B cell (primary cell): ENCODE measurements around the gene ACTR8. TPM values are rescaled to one million over a fixed set of nuclear protein-coding genes. Genes with fewer than 3 reads are reported as not detected.

Source experiments
- ATAC-seq: fragments of 200-7000 bp; cut with Tn5 transposase; one replicate; pipeline ENCODE4 v1.10.0; 2021; ENCODE audit warnings: low read depth, mild to moderate bottlenecking, moderate number of reproducible peaks, moderate library complexity
- CTCF ChIA-PET: fragments of 350-600 bp; sonication (Branson Sonifier 250); formaldehyde crosslinking; loops from one replicate; lab custom pipeline; 2021; ENCODE audit warnings: antibody characterized with exemption, inconsistent platforms; lab: Charles Lee
- POLR2A ChIA-PET: fragments of 350-600 bp; sonication (Branson Sonifier 250); formaldehyde crosslinking; loops from one replicate; lab custom pipeline; 2021; ENCODE audit warnings: antibody characterized with exemption; lab: Charles Lee
- DNase-seq: peaks from one replicate; pipeline ENCODE4 v3.0.0; 2013
- H2AFZ ChIP-seq: 2 replicates; pipeline ENCODE4 v1.6.1; 2012; ENCODE audit warnings: mild to moderate bottlenecking, low read depth, low read length; ENCODE audit not compliant: insufficient read depth, poor library complexity, severe bottlenecking
- H3K27ac ChIP-seq, 2 donors: 1 replicate in 1 of 2; 2 replicates in 1 of 2; pipeline ENCODE4 v1.5.1; 2012 to 2013; ENCODE audit warnings: low read length in 2 of 2, mild to moderate bottlenecking in 2 of 2, moderate library complexity in 1 of 2
- H3K27me3 ChIP-seq, 4 experiments: fragments of 200-600 bp in 1 of 4; sonication (generic) in 1 of 4; replicated peaks in 1 of 4; 1 replicate in 2 of 4; 2 replicates in 2 of 4; pipeline versions ENCODE4 v1.6.1 to v1.7.0; 2013 to 2016; ENCODE audit warnings: low read length in 3 of 4, mild to moderate bottlenecking in 2 of 4, mixed read lengths in 1 of 4, moderate library complexity in 1 of 4; ENCODE audit not compliant: insufficient read depth in 4 of 4, control insufficient read depth in 3 of 4; ENCODE audit errors: control extremely low read depth in 1 of 4
- H3K36me3 ChIP-seq, 2 experiments: replicated peaks in 1 of 2; 1 replicate in 1 of 2; 2 replicates in 1 of 2; pipeline versions ENCODE4 v1.6.1 to v1.7.1; 2013; ENCODE audit warnings: low read length in 1 of 2; ENCODE audit not compliant: insufficient read depth in 2 of 2, control insufficient read depth in 1 of 2; ENCODE audit errors: control extremely low read depth in 1 of 2, extremely low read depth in 1 of 2
- H3K4me1 ChIP-seq, 2 donors: fragments of 200-600 bp in 1 of 2; sonication (generic) in 1 of 2; 1 replicate in 1 of 2; 2 replicates in 1 of 2; pipeline versions ENCODE4 v1.5.1 to v1.6.1; 2013 to 2017; ENCODE audit warnings: low read length in 2 of 2; ENCODE audit not compliant: control insufficient read depth in 2 of 2, insufficient read depth in 2 of 2
- H3K4me2 ChIP-seq: replicated peaks from 2 replicates; pipeline ENCODE3; 2012; ENCODE audit warnings: mild to moderate bottlenecking, low read depth, low read length; ENCODE audit not compliant: poor library complexity, severe bottlenecking
- H3K4me3 ChIP-seq, 5 experiments: fragments of 200-600 bp in 1 of 5; sonication (generic) in 1 of 5; 1 replicate in 3 of 5; 2 replicates in 2 of 5; pipeline versions ENCODE4 v1.5.1 to v1.7.0; 2011 to 2016; ENCODE audit warnings: low read length in 4 of 5, mild to moderate bottlenecking in 4 of 5, low read depth in 2 of 5, control low read depth in 1 of 5, moderate library complexity in 1 of 5; ENCODE audit not compliant: insufficient read depth in 1 of 5; ENCODE audit errors: control extremely low read depth in 1 of 5, extremely low read depth in 1 of 5
- H3K79me2 ChIP-seq: fragments of 200-600 bp; sonication (generic); one replicate; pipeline ENCODE4 v1.6.0; 2016; ENCODE audit warnings: low read length; ENCODE audit not compliant: control insufficient read depth, insufficient read depth
- H3K9ac ChIP-seq: fragments of 200-600 bp; sonication (generic); 2 replicates; pipeline ENCODE4 v1.6.1; 2017; ENCODE audit warnings: mild to moderate bottlenecking, low read length, moderate library complexity
- H3K9me3 ChIP-seq, 3 donors: one replicate each; pipeline versions ENCODE4 v1.6.1 to v1.7.1; 2013; ENCODE audit warnings: low read length in 2 of 3; ENCODE audit not compliant: control insufficient read depth in 2 of 3, insufficient read depth in 1 of 3; ENCODE audit errors: control extremely low read depth in 1 of 3
- H4K20me1 ChIP-seq: 2 replicates; pipeline ENCODE4 v1.6.0; 2012; ENCODE audit warnings: mild to moderate bottlenecking, low read length; ENCODE audit not compliant: insufficient read depth, control insufficient read depth, poor library complexity, severe bottlenecking
- H3K27ac Mint-ChIP-seq: one replicate; pipeline ENCODE4 v1.8.0; 2021; ENCODE audit warnings: mixed read lengths
- H3K27me3 Mint-ChIP-seq: one replicate; pipeline ENCODE4 v1.8.0; 2021; ENCODE audit warnings: mixed read lengths
- H3K4me1 Mint-ChIP-seq: one replicate; pipeline ENCODE4 v1.8.0; 2021; ENCODE audit warnings: mixed read lengths
- H3K4me3 Mint-ChIP-seq: one replicate; pipeline ENCODE4 v1.8.0; 2021; ENCODE audit warnings: mixed read lengths
- H3K9me3 Mint-ChIP-seq: one replicate; pipeline ENCODE4 v1.8.0; 2022; ENCODE audit warnings: mixed read lengths; ENCODE audit not compliant: insufficient read depth
- CTCF ChIP-seq: fragments of 200-600 bp; IDR thresholded peaks from one replicate; pipeline ENCODE4 v1.8.0; 2022; ENCODE audit warnings: antibody characterized with exemption, mild to moderate bottlenecking
- EZH2 ChIP-seq: IDR thresholded peaks from 2 replicates; pipeline ENCODE4 v1.6.1; 2012; ENCODE audit warnings: borderline replicate concordance, low read depth, mild to moderate bottlenecking, moderate library complexity, low read length; ENCODE audit not compliant: insufficient read depth, poor library complexity, severe bottlenecking
- WGBS: methylation state at CpG from one replicate; pipeline ENCODE4 v1.1.5; 2013; ENCODE audit warnings: missing lambda C conversion rate; ENCODE audit not compliant: insufficient coverage; 5-methylcytosine and 5-hydroxymethylcytosine counted together
- intact Hi-C: fragments of 100-400 bp; cut with micrococcal nuclease; formaldehyde crosslinking; loops from one replicate; pipeline ENCODE4 v1.10.0; 2022
- polyA plus RNA-seq: library from polyadenylated mRNA; depleted of rRNA; stranded (reverse); fragments of >200 nt; gene quantifications from 2 replicates; pipeline ENCODE4 v1.2.3, GENCODE V29; 2012
- total RNA-seq, 2 donors: library from RNA; stranded (reverse); fragments of 120-200 nt in 1 of 2; gene quantifications; 1 replicate in 1 of 2; 2 replicates in 1 of 2; pipeline versions ENCODE4 v1.2.3 to v1.2.4, GENCODE V29; 2013 to 2022

The ACTR8 gene
- total and polyA plus RNA-seq, 2 donors (not counting 1 experiment from before 2014, with no cell fraction given) = 10.8 to 42.0 TPM

GRCh38 chr3:53849916-53850315 lies 32.0 kb downstream of the ACTR8 start:
- H3K9me3 ChIP-seq = peaks cover 0 to 7% (median 0%) of the 10 kb centered on the region in 3 donors
- H3K4me1 ChIP-seq = peaks cover 11 to 14% of the 10 kb centered on the region in 2 donors
- no peak overlapping the region for H3K4me3 ChIP-seq
- H3K9ac ChIP-seq = no peak overlapping the region
- peaks cover 0 to 32% (median 11%) of the 10 kb centered on the region in 4 experiments for H3K27me3 ChIP-seq
- no peak for ATAC-seq
- no peak overlapping the region for H3K4me2 ChIP-seq
- ChIA-PET POLR2A (no interaction called here), CTCF (no interaction called here)
- Mint-ChIP-seq H3K27me3 (peaks cover 21% of the 10 kb centered on the region), H3K27ac (no peak overlapping the region), H3K4me3 (no peak overlapping the region), H3K4me1 (peaks cover 9% of the 10 kb centered on the region), H3K9me3 (no peaks in the 10 kb centered on the region)
- no peak for DNase-seq
- WGBS = 100% methylated on average over 3 of the region's 7 CpGs
- H3K27ac ChIP-seq = no peak overlapping the region
- H4K20me1 ChIP-seq = no peaks in the 10 kb centered on the region
- intact Hi-C loops = no loop called here
- TF ChIP-seq CTCF = no peak
- TF ChIP-seq EZH2 = no peak
- H3K79me2 ChIP-seq = no peaks in the 10 kb centered on the region
- no peak overlapping the region for H2AFZ ChIP-seq
- H3K36me3 ChIP-seq = no peaks in the 10 kb centered on the region

DNA sequence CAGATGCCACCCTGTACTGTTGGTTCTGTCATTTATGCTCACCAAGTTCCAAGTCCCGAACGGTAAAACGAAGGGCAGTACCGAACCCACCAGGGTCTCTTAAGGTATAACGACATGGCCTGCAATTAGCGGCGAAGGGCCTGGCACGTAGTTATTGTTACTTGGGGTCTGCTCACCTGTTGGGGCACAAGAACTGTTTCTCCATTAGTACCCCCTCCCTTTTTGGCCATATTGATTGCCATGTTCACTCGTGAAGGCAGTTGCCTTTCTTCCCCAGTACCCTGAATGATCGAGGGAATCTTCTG lies 35.1 kb downstream of the ACTR8 start:
- H3K9me3 ChIP-seq = peaks cover 0 to 8% (median 0%) of the 10 kb centered on the region in 3 donors
- H3K4me3 ChIP-seq = no peak overlapping the region
- peak overlapping the region; percentile 62 for H2AFZ ChIP-seq
- H3K9me3 Mint-ChIP-seq = no peaks in the 10 kb centered on the region
- H3K4me3 Mint-ChIP-seq = peak overlapping the region; percentile 78
- H3K4me2 ChIP-seq = peak overlapping the region; percentile 87
- no peak overlapping the region for H3K27ac ChIP-seq
- TF ChIP-seq CTCF = no peak
- no peak for TF ChIP-seq EZH2
- H3K4me1 ChIP-seq = peaks cover 14 to 21% of the 10 kb centered on the region in 2 donors
- ATAC-seq (no peak), DNase-seq (no peak)
- 60% methylated on average over 10 of the region's 10 CpGs for WGBS
- ChIA-PET CTCF (no interaction called here), POLR2A (interaction anchor here (0.8 kb wide), 1 partner anchor 882 kb away, joined by 3 read pairs; no protein-coding TSS in a partner anchor)
- no peaks in the 10 kb centered on the region for H3K36me3 ChIP-seq
- H3K27me3 Mint-ChIP-seq = peaks cover 36% of the 10 kb centered on the region
- no peaks in the 10 kb centered on the region for H3K79me2 ChIP-seq
- H3K27me3 ChIP-seq = peaks cover 0 to 52% (median 15%) of the 10 kb centered on the region in 4 experiments
- no peak overlapping the region for H3K27ac Mint-ChIP-seq
- H3K9ac ChIP-seq = no peak overlapping the region
- no peaks in the 10 kb centered on the region for H4K20me1 ChIP-seq
- peaks cover 27% of the 10 kb centered on the region for H3K4me1 Mint-ChIP-seq
- intact Hi-C loops = no loop called here
